ENCODE results near the gene DMKN.

The DMKN gene

GRCh38 chr19:35508129-35508528 is 5.3 kb downstream of the DMKN start:
- no peak for TF ChIP-seq GATA2 (IDR thresholded peaks at IDR 0.05; ENCODE audit: low read depth, low read length)
- no peak for TF ChIP-seq GATA3 (IDR thresholded peaks at IDR 0.05; ENCODE audit: low read depth, low read length)

- TF ChIP-seq GATA2 (IDR thresholded peaks at IDR 0.05; ENCODE audit: low read depth, low read length) (no peak), GATA3 (IDR thresholded peaks at IDR 0.05; ENCODE audit: low read depth, low read length) (no peak)
Measured at GRCh38 chr19:35507561-35507960, 5.9 kb downstream of the DMKN start.

GRCh38 chr19:35506011-35506410 is 7.4 kb downstream of the DMKN start:
- no peak for TF ChIP-seq GATA2 (IDR thresholded peaks at IDR 0.05; ENCODE audit: low read depth, low read length)
- TF ChIP-seq GATA3 (IDR thresholded peaks at IDR 0.05; ENCODE audit: low read depth, low read length) = no peak

DNA sequence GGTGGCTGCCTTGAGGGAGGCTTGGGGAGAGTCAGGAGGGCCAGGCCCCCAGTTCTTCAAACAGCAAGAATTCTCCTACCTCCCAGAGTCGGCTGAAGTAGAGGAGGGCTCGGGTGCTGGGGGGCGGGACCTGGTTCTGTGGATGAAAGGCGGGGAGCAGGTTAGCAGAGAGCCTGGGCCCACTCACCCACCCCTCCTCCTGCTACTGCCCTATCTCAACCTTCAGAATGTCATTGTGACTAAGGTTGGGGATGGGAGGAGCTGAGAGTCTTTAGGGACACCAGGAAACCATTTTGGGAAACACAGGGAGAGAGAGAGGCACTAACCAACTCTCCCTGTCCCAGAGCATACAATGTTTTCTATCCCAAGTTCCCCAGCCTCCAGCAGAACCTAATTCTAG is 10.7 kb downstream of the DMKN start:
- TF ChIP-seq GATA3 (IDR thresholded peaks at IDR 0.05; ENCODE audit: low read depth, low read length) (no peak), GATA2 (IDR thresholded peaks at IDR 0.05; ENCODE audit: low read depth, low read length) (no peak)

- no peak for TF ChIP-seq GATA3 (IDR thresholded peaks at IDR 0.05; ENCODE audit: low read depth, low read length)
- TF ChIP-seq GATA2 (IDR thresholded peaks at IDR 0.05; ENCODE audit: low read depth, low read length) = no peak
Measured at GRCh38 chr19:35501684-35502083, 11.8 kb downstream of the DMKN start.

DNA sequence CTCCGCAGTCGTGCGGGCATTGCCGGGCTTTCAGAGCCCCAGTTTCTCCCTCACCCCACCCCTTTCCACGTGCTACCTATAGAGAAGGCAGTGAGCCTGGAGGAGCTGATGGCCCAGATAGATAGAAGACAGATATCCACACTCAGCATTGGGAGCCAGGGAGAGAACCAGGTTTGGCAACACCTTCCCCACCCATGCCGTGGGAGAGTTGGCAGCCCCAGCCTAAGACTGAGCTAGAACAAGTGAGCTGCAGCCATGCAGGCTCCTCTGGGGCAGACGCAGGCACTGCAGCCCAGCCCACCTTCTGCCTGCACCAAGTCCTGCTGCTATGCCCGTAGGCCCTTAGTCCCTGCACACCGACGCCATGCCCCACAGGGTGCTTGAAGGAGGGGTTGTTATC is 12.8 kb downstream of the DMKN start:
- TF ChIP-seq GATA2 (IDR thresholded peaks at IDR 0.05; ENCODE audit: low read depth, low read length) (no peak), GATA3 (IDR thresholded peaks at IDR 0.05; ENCODE audit: low read depth, low read length) (no peak)

GRCh38 chr19:35498984-35499527 is 14.4 kb downstream of the DMKN start:
- TF ChIP-seq GATA3 (IDR thresholded peaks at IDR 0.05; ENCODE audit: low read depth, low read length) (no peak), GATA2 (IDR thresholded peaks at IDR 0.05; ENCODE audit: low read depth, low read length) (no peak)

GRCh38 chr19:35498220-35498619 is 15.2 kb downstream of the DMKN start:
- no peak for TF ChIP-seq GATA2 (IDR thresholded peaks at IDR 0.05; ENCODE audit: low read depth, low read length)
- TF ChIP-seq GATA3 (IDR thresholded peaks at IDR 0.05; ENCODE audit: low read depth, low read length) = no peak

DNA sequence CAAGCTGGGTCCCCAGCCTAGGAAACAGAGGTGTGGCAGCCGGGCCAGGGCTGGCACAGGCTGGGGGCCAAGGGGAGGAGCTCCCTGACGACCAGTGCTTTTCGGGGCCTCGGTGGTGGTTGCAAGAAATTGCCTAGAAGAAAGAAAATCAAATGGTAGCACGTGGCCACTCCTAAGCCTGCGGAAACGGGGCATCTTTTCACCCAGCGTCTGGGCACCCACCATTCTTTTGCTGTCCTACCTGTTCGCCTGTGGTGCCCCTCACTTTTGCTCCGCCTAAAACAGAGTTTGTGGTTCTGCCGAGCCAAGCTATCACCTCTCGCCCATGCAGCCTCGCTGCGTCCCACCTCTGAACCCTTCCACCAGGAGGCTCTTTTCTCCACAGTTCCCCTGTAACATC is 16.0 kb downstream of the DMKN start:
- TF ChIP-seq GATA2 (IDR thresholded peaks at IDR 0.05; ENCODE audit: low read depth, low read length) (no peak), GATA3 (IDR thresholded peaks at IDR 0.05; ENCODE audit: low read depth, low read length) (no peak)

DNA sequence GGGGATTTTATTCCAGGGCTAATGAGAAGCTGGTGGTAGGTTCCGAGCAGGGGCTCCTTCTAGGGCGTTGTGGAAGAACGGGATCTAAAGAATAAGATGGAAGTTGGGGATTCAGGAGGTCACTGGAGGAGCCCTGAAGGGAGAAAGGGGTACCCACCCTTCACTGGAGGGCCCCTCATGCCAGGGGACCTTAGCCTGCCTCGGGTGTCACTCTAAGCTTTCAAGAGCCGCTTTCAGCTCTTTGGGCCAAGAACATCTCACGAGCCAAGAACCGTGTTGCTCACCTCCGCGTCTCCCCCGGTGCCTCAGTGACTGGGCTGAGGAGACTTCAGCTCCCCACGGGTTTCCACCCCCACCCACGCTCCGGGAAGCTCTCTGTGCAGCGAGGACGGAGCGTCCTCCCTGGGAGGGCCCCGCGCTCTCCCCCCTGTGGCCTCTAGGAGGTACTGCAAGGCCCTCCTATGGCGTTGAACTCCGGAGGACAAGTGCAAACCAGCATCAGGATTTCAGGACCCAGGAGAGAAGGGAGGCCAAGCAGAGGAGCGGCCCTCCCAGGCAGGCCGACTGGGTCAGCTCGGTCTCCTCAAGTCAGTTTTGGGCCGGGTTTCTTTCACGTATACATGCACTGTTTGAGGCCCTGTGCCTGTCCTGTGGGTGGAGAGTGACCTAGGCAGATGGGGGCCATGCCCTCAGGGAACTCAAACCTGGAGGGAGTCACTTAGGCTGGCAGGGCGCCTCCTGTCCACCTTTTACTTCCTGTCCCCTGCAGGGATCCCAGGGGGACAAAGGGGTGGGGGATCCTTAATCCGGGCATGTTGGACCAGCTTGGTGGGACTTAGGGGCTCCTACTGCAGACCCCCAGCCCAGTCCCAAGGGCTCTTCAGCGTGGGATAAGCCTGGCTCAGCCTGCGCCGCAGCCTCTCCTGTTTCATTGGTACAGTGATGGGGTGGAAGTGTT is 18.1 kb downstream of the DMKN start:
- TF ChIP-seq GATA3 (IDR thresholded peaks at IDR 0.05; ENCODE audit: low read depth, low read length) (no peak), GATA2 (IDR thresholded peaks at IDR 0.05; ENCODE audit: low read depth, low read length) (no peak)

DNA sequence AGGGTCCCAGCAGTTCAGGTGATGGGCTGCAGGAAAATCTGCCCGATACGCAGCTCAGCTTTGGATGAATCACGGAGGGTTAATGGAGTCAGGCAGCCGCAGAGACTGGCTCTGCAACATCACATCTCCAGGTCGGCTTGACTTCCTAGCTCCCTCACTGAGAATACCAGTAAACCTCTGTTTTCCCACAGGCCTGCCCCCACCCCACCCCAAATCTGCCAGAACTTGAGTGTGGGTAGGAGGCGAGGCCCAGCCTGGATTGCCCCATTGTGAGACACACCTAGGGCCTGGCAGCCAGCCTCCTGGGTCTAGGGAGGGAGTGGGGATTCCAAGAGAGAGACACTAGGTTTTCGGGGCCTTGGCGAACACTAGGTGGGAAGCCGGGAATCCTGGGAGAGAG is 19.5 kb downstream of the DMKN start:
- TF ChIP-seq GATA2 (IDR thresholded peaks at IDR 0.05; ENCODE audit: low read depth, low read length) (no peak), GATA3 (IDR thresholded peaks at IDR 0.05; ENCODE audit: low read depth, low read length) (no peak)

DNA sequence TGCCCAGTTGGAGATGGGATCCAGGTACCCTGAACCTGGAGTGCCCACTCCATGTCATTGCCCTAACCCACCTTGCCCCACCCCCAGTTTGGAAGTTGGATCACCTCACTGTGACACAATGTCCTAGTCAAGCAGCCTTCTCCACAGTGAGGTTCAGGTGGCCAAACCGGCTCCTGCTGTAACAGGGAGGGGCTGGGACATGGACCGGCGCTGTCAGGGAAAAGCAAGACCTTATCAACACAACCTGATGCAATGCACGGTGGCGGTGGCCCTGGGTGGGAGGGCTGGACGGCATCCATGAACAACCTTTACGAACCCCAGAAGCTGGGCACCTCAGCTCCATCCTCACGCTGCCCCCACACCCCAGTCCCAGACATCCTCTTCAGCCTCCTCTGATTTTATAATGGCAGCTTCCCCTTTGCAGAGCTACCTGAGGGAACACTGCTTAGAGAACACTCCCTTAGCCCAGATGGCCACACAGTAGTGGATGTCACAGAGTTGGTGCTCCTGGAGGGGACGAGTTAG is 21.6 kb downstream of the DMKN start:
- TF ChIP-seq GATA3 (IDR thresholded peaks at IDR 0.05; ENCODE audit: low read depth, low read length) = no peak
- no peak for TF ChIP-seq GATA2 (IDR thresholded peaks at IDR 0.05; ENCODE audit: low read depth, low read length)

DNA sequence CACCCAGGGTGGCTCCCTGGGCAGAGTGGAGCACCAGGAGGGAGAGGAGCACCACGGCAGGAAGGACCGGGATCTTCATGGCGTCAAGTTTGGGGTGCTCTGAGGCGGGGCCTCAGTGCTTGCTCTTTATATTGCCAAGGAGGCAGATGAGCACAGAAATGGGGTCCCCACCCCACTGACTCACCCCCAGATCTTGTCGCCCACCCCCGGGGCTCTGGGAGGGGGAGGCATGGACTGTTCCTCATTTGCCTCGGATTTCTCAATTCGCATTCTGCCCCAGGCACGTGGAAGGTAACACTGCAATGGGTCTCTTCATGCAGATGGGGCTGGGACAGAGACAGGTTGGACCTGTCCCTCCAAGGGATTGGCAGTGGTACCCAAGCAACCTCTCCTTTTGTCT is 23.1 kb downstream of the DMKN start, which contains the start of gene KRTDAP:
TSS of gene KRTDAP (minus strand) at position 101 of the 400 bp plus-strand sequence. CDS start at position 79, 22 bp downstream.
- TF ChIP-seq GATA3 (IDR thresholded peaks at IDR 0.05; ENCODE audit: low read depth, low read length) (no peak), GATA2 (IDR thresholded peaks at IDR 0.05; ENCODE audit: low read depth, low read length) (no peak)

- no peak for TF ChIP-seq GATA3 (IDR thresholded peaks at IDR 0.05; ENCODE audit: low read depth, low read length)
- TF ChIP-seq GATA2 (IDR thresholded peaks at IDR 0.05; ENCODE audit: low read depth, low read length) = no peak
Measured at GRCh38 chr19:35488677-35489076, 24.8 kb downstream of the DMKN start.
